Stimulated activated naive CD8-positive, alpha-beta T cell treated with anti-CD3 and anti-CD28 coated beads, Interleukin-15, amount 100 ng/mL, for 72 hours (primary cell): ENCODE results near the gene CPSF3.
A peak's percentile ranks its signal among the peaks of the same experiment; 100 is the strongest.
"Not testable (repeated sequence)": the region's sequence is repeated elsewhere in the genome, so short reads cannot be mapped to it uniquely, and the experiment has no call there.

Experiments
- ATAC-seq: fragments of 150-1000 bp; cut with Tn5 transposase; 2 replicates; pipeline ENCODE4 v1.10.0; 2021; ENCODE audit warnings: mild to moderate bottlenecking, moderate library complexity
- DNase-seq, 2 donors: peaks; one replicate each; pipeline ENCODE4 v3.0.0; 2021 to 2022
- H3K27ac Mint-ChIP-seq, 2 donors: one replicate each; pipeline ENCODE4 v1.8.0; 2022; ENCODE audit warnings: mild to moderate bottlenecking in 2 of 2, mixed read lengths in 2 of 2, moderate library complexity in 2 of 2
- H3K27me3 Mint-ChIP-seq: one replicate; pipeline ENCODE4 v1.8.0; 2022; ENCODE audit warnings: mixed read lengths
- H3K4me1 Mint-ChIP-seq: one replicate; pipeline ENCODE4 v1.8.0; 2022; ENCODE audit warnings: mild to moderate bottlenecking, mixed read lengths
- H3K4me3 Mint-ChIP-seq, 2 donors: one replicate each; pipeline ENCODE4 v1.8.0; 2022; ENCODE audit warnings: mild to moderate bottlenecking in 2 of 2, mixed read lengths in 2 of 2, moderate library complexity in 1 of 2
- H3K9me3 Mint-ChIP-seq, 2 donors: one replicate each; pipeline ENCODE4 v1.8.0; 2022; ENCODE audit warnings: mixed read lengths in 2 of 2

Gene CPSF3

DNA sequence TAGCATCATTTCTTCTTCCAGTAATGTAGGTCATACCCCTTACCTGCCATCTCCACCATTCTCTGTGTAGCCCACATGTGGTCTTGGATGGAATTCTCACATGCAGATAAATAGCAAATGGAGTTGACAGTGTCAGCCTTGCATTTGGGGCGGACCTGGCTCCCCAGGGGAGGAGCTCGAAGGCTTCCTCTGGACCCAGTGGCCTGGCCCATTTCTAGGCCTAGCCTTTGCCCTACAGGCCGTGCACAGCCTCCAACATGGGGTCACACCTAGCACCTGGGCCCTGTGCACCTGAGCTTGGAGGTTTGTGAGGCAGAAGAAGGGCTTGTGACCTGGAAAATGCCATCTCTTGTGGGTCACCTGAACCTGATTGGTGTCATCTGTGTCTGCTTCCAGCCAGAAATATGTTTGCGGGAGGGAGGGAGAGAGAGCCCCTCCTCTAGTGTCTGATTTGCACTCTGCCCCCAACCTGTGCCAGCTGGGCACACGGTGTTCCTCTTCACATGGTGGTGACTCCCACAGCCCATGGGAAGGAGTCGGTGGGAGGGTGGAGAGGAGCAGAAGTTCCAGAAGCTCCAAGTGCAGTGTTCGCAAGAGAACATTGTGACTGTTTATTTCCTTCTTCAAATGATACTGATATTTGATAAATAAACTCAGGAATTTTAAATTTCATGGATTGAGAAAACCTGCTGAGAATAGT is 33.2 kb upstream of the CPSF3 start:
- Mint-ChIP-seq H3K4me3 (no peak overlapping the region), H3K27me3 (no peaks in the 10 kb centered on the region), H3K4me1 (no peaks in the 10 kb centered on the region), H3K27ac (peak overlapping the region in 1 of 2 donors; percentile 28), H3K9me3 (no peaks in the 10 kb centered on the region)
- ATAC-seq = no peak
- DNase-seq = no peak

DNA sequence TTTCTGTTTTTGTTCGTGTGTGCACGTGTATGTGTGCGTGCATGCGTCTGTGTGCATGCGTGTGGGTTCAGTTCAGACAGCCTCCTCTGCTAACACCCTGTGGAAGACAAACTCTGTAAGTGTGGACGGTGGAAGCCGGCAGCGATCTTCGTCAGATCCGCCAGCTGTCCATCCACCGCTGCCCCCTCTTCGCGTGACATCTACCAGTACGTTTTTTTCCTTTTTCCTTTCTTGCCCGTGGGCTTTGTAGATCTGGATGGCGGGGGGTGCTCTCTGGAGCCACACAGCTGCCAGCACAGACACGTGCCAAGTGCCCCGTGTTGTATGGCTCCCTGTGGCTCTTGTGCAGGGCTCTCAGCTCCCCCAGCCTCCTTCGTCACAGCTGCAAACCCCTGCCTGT is 32.5 kb upstream of the CPSF3 start:
- Mint-ChIP-seq H3K4me1 (no peaks in the 10 kb centered on the region), H3K27me3 (no peaks in the 10 kb centered on the region), H3K9me3 (no peaks in the 10 kb centered on the region), H3K4me3 (no peak overlapping the region), H3K27ac (no peak overlapping the region)
- DNase-seq (no peak), ATAC-seq (no peak)

DNA sequence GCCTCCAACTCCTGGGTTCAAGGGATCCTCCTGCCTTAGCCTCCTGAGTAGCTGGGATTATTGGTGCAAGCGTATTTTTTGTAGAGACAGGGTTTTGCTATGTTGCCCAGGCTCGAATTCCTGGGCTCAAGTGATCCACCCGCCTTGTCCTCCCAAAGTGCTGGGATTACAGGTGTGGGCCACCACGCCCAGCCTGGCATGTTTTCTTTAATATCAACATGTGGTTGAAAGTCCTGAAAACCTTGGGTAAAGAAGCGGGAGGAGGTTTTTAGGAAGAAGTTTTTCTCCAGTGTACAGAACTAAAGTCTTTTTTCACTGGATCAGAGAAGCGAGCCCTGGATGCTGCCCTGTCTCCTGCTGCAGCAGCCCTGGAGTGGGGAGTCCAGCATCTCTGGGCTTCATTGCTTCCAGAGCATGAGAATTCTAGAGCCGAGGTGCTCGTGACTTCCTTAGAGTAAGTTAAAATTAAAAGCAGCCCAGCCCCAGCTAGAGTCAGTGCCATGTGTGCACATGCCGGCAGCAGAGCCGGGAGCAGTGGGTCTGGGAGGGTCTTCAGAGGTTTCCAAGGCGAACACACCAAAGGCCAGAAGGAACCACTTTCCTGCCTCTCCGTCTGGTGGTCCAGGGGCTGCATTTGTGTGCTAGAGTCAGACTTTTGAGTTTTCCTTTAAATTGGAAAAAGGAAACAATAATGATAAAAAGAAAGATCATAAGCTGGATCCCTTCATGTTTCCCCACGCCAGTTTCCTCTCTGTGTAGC is 31.3 kb upstream of the CPSF3 start:
- DNase-seq (no peak), ATAC-seq (no peak)
- Mint-ChIP-seq H3K9me3 (no peaks in the 10 kb centered on the region), H3K4me3 (no peak overlapping the region), H3K4me1 (no peaks in the 10 kb centered on the region), H3K27ac (no peak overlapping the region), H3K27me3 (no peaks in the 10 kb centered on the region)

DNA sequence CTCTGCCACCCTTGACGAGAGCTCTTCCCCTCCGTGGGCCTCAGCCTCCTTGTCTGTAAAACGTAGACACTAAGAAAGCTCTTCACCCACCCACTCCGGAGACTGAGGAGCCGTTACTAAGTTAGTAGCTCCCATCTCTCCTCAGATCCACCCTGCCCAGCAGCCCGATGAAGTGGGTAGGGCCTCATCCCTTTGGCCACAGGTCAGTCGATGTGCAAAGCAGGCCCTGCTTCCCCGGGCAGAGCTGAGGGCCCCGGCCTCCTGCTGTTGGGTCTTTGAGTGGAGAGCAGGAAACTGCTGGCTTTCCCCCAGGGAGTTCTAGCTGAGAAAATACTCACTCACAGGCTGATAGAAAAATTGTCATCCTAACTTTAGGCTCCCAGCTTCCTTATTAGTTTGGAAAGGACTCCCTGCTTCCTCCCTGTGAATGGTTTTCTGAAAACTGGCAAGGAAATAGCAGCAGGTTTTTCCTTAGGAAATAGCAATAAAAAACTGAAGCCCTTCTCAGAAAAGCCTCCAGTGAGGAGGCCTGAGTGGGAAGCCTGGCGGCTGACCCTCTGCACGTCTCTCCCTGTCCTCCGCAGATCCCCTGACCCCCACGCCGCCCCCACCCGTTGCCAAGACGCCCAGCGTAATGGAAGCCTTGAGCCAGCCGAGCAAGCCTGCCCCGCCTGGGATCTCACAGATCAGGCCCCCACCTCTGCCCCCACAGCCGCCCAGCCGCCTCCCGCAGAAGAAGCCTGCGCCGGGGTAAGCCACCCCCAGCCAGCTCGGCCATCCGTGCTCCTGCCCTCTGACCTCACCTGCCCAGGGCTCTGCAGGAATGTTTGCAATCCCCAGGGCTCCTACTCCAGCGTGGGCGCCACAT is 30.3 kb upstream of the CPSF3 start:
- ATAC-seq = no peak
- Mint-ChIP-seq H3K4me1 (no peaks in the 10 kb centered on the region), H3K4me3 (no peak overlapping the region), H3K9me3 (no peaks in the 10 kb centered on the region), H3K27ac (no peak overlapping the region), H3K27me3 (no peaks in the 10 kb centered on the region)
- no peak for DNase-seq

DNA sequence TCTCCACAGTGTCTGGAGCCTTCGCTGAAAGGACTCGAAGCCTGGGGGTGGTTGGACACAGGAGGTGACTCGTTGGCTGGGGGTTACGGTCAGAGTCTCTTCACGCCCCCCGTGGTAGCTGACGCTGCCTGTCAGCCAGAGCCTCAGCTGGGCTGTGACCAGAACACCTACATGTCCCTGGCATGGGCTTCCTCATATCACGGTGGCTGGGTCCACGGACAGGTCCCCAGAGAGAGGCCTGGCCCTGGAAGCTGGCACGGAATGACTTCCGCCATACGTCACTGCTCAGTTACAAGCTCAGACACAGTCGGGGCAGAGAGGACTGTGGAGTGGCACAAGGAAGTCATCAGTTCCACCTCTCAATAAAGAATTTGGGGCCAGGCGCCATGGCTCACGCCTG is 28.6 kb upstream of the CPSF3 start:
- Mint-ChIP-seq H3K9me3 (no peaks in the 10 kb centered on the region), H3K27ac (no peak overlapping the region), H3K4me1 (no peaks in the 10 kb centered on the region), H3K27me3 (no peaks in the 10 kb centered on the region), H3K4me3 (no peak overlapping the region)
- DNase-seq (no peak), ATAC-seq (no peak)

DNA sequence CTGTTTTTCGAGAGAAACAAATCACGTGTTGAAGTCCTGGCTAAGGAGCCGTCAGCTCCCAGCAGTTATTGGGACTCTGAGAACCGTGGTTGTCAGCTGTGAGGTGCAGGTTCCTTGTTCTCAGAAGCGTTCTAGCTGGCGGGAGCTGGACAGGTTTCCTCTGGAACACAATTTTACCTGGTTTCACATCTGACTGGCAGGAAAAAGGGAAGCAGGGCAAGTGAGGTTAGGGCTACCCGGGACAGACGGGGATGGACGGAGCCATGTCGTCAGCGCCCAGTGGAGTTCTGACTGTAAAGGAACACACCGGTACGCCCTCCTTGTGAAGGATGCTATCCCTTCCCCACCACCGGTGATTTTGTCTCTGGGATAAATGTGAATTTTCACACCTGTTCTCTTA is 26.3 kb upstream of the CPSF3 start:
- H3K9me3 Mint-ChIP-seq = no peaks in the 10 kb centered on the region
- peaks cover 8% of the 10 kb centered on the region for H3K27me3 Mint-ChIP-seq
- DNase-seq = no peak
- H3K4me1 Mint-ChIP-seq = no peaks in the 10 kb centered on the region
- no peak overlapping the region for H3K4me3 Mint-ChIP-seq
- no peak for ATAC-seq
- no peak overlapping the region for H3K27ac Mint-ChIP-seq

DNA sequence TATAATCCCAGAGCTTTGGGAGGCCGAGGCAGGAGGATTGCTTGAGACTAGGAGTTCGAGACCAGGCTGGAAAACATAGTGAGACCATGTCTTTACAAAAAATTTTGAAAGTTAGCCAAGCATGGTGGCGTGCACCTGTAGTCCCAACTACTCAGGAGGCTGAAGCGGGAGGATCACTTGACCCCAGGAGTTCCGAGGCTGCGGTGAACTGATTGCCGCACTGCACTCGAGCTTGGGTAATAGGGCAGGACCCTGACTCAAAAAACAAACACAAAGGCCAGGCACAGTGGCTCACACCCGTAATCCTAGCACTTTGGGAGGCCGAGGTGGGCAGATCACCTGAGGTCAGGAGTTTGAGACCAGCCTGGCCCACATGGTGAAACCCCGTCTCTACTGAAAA is 25.2 kb upstream of the CPSF3 start:
- not testable (repeated sequence) for DNase-seq, H3K9me3 Mint-ChIP-seq, H3K27me3 Mint-ChIP-seq, ATAC-seq, H3K27ac Mint-ChIP-seq, H3K4me3 Mint-ChIP-seq, H3K4me1 Mint-ChIP-seq

DNA sequence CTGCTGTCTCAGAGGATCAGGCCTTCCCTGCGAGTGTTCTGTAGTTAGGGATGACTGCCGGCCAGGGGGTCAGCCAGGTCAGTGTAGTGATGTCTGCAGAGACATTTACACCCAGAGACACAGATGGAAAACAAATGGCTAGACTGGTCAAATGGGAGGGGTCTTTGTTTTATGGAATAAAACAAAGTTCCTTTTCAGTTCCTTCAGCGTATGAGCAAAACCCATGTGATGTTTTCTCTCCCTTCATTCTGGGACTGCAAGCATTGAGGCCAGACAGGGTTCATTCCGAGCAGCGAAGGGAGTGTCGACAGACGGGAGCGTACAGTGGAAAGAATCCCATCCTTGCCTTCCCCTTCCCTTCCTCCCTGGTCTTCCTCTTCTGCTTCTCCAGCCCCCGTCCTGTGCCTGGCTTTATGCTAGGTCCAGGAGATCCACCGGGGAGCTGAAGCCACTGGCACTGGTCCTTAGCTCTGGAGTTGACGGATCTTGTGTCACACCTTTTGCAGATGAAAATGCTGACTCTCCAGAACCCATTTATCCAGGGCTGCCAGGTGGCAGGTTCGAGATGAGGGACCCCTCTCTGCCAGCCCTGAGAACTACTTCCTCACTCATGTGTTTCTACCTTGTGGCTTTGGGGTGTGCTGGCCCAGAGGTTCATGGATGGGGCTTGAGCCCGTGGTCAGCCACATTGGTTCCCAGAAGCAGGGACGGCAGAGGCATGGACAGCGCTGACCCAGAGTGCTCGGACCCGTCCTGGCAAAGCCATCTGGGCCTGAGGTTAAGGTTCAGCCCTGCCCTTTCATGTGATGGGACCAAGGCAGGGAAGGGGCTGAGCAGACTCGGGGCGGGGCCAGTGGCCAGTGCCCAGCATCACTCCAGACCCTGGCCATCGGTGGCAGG is 24.3 kb upstream of the CPSF3 start:
- Mint-ChIP-seq H3K27ac (peak overlapping the region in 1 of 2 donors; percentile 19), H3K27me3 (peaks cover 8% of the 10 kb centered on the region), H3K4me3 (no peak overlapping the region), H3K9me3 (no peaks in the 10 kb centered on the region), H3K4me1 (no peaks in the 10 kb centered on the region)
- ATAC-seq (peak; percentile 18), DNase-seq (no peak)

DNA sequence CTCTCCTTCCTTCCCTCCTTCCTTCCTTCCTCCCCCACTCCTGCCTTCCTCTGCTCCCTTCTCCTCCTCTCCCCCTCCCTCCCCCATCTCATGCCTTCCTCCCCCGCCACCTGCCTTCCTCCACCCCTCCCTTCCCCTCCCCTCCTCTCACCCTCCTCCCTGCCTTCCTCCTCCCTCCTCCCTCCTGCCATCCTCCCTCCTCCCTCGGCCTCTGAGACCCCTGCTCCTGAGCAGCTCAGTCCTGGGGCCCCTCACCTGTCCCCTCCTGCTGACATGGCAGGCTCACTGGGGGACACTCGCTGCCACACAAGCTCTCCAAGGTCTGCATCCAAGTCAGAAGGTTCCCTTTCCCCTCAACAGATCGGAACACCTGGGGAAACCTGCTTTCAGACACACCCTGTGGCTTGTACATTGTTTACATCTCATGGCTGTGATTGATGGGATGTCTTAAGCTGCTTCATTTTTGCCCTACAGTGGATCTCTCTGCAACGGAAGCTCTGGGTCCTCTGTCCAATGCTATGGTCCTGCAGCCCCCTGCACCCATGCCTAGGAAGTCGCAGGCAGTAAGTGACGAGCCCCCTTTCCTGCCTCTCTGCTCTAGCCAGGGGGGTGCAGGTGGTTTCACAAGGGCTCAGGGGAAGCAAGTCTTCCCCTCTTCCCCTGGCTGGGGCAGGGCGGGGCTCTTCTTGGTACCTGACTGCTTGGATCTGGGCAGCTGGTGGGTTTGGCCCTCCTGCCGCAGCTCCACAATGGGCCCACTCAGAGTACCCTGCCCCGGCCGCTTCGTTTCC is 23.0 kb upstream of the CPSF3 start:
- Mint-ChIP-seq H3K4me3 (no peak overlapping the region), H3K27me3 (peaks cover 8% of the 10 kb centered on the region), H3K27ac (peak overlapping the region; percentile 73 to 79), H3K4me1 (no peaks in the 10 kb centered on the region), H3K9me3 (no peaks in the 10 kb centered on the region)
- ATAC-seq = no peak
- DNase-seq = no peak

DNA sequence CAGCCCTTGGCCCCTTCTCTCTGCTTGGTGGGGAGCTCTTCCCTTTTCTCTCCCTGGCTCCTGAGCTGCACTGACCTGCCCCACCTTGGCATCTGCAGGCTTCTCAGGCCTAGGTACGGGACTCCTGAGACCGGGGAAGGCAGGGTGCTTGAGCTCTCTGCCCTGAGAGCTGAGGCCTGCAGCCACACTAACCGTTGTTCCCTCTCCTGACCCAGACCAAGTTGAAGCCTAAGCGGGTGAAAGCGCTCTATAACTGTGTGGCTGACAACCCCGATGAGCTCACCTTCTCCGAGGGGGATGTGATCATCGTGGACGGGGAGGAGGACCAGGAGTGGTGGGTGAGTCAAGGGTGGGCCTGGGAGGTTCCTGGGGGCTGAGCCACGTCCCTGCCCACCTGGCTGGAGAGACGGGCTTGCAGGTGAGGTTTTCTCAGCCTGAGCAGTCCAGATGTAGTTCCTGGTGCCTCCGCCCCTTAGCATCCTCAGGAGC is 22.4 kb upstream of the CPSF3 start:
- Mint-ChIP-seq H3K4me3 (no peak overlapping the region), H3K27ac (no peak overlapping the region), H3K4me1 (no peaks in the 10 kb centered on the region)

DNA sequence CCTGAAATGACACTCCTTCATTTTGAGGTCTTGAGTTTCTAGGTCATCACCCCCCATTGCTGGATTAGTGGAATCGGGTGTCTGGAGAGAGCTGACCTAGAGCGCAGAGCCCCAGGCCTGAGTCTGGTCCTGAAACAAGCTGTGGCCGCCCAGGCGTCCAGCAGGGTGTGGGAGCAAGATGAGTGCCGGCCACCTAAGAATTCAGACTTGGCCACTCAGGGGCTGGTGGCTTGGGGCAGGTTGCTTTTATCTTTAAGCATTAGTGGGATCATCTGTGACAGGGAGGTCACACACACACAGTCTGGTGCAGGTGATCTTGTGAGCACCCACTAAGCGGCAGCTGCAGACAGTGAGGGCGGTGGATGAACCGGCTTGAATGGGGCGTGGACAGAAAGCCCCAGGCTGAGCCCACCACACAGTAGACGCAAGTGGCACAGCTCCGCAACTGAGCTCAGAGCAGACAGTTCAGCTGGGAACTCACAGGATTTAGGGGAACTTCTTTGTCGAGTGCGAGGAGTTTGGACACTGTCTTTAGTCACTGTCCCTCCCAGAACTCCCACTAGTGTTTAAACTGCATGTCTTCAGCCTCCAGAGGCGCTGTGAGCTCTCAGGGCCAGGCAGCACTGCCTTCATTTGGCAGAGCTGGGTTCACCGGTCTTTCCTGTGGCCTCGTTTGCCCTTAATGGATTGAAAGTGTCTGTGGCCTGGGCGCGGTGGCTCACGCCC is 21.6 kb upstream of the CPSF3 start:
- DNase-seq (no peak), ATAC-seq (no peak)
- Mint-ChIP-seq H3K4me1 (no peaks in the 10 kb centered on the region), H3K4me3 (no peak overlapping the region), H3K27ac (peak overlapping the region in 1 of 2 donors; percentile 45), H3K27me3 (peaks cover 8% of the 10 kb centered on the region), H3K9me3 (no peaks in the 10 kb centered on the region)

More for the DNA sequence above, 22.4 kb upstream of the CPSF3 start:
- no peak for ATAC-seq
- Mint-ChIP-seq H3K27me3 (peaks cover 8% of the 10 kb centered on the region), H3K9me3 (no peaks in the 10 kb centered on the region)
- DNase-seq = no peak

DNA sequence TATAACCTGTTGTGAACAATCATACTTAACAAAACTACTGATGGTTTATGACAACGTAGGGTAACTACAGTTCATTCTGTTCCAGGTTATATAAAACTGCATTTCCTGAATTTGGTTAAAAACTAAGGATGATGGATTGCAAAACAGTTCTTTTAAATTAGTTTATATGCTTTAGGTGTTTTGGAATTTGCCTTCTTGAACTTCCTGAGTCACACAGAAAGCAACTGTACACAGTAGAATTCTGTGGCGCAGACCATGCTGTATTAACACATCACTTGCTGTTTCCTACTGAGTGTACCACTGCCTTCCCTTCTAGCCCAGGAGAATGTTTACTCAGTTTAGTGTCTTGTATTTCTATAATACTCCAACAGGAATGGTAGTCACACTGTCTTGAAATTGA is 19.5 kb upstream of the CPSF3 start:
- H3K9me3 Mint-ChIP-seq = no peaks in the 10 kb centered on the region
- H3K27me3 Mint-ChIP-seq = peaks cover 8% of the 10 kb centered on the region
- ATAC-seq = no peak
- no peak for DNase-seq
- H3K27ac Mint-ChIP-seq = no peak overlapping the region
- H3K4me1 Mint-ChIP-seq = no peaks in the 10 kb centered on the region
- H3K4me3 Mint-ChIP-seq = no peak overlapping the region

DNA sequence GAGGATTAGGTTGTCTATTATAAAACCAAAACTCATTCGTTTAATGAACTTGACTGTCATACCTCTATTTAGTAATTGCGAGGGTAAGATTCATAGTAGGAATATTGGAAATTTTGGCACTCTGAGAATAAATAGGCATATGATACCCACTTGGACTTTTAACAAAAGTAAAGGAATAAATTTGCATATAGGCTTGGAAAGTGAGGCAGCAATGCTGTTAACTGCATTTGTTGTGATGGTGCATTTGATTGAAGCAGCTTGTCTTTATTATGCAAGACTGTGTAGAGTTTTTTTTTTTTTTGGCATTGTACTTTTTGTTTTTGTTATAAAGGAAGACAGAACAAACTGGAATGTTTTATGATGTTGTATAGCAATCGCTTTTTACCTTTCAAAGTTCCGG is 19.0 kb upstream of the CPSF3 start:
- Mint-ChIP-seq H3K27ac (no peak overlapping the region), H3K27me3 (peaks cover 8% of the 10 kb centered on the region), H3K4me3 (no peak overlapping the region), H3K9me3 (no peaks in the 10 kb centered on the region), H3K4me1 (no peaks in the 10 kb centered on the region)
- DNase-seq (no peak), ATAC-seq (no peak)

DNA sequence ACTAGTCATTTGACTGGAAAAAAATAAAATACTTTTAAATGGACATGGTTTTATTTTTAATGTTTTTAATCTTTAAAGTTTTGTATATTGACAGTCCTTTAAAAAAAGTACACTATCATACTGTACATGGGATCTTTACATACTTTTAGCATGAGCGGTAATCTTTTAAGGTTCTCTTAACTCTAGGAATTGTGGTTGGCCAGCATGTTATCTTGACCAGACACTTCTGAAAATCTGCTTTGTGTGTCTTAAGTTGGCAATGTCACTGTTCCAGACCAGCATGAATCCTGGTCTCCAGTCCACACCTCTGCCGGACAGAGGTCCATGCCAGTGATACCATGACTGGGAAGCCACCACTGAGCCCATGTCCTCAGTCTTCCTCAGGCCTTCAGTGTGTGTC is 17.8 kb upstream of the CPSF3 start:
- H3K9me3 Mint-ChIP-seq = no peaks in the 10 kb centered on the region

More for the DNA sequence above, 17.8 kb upstream of the CPSF3 start:
- no peak overlapping the region for H3K4me3 Mint-ChIP-seq
- peaks cover 4% of the 10 kb centered on the region for H3K27me3 Mint-ChIP-seq
- no peaks in the 10 kb centered on the region for H3K4me1 Mint-ChIP-seq
- DNase-seq (no peak), ATAC-seq (no peak)
- no peak overlapping the region for H3K27ac Mint-ChIP-seq
